KMS-11 (cell line): ENCODE measurements around the gene TCTA.

Experiments used
- H2AFZ ChIP-seq: fragments of 200-600 bp; sonication (generic); 2 replicates; pipeline ENCODE4 v1.6.1; 2016; ENCODE audit warnings: antibody characterized with exemption, mixed run types, low read depth
- H3K27ac ChIP-seq: fragments of 200-600 bp; sonication (generic); 2 replicates; pipeline ENCODE4 v1.6.1; 2016; ENCODE audit warnings: mild to moderate bottlenecking, mixed run types
- H3K27me3 ChIP-seq: fragments of 200-600 bp; sonication (generic); 2 replicates; pipeline ENCODE4 v1.6.1; 2017; ENCODE audit warnings: mild to moderate bottlenecking, low read depth, mixed run types, moderate library complexity; ENCODE audit not compliant: insufficient read depth
- H3K36me3 ChIP-seq: fragments of 200-600 bp; sonication (generic); 2 replicates; pipeline ENCODE4 v1.6.1; 2017; ENCODE audit warnings: mild to moderate bottlenecking, mixed run types; ENCODE audit not compliant: insufficient read depth
- H3K4me1 ChIP-seq: fragments of 200-600 bp; sonication (generic); 2 replicates; pipeline ENCODE4 v1.6.1; 2016; ENCODE audit warnings: mild to moderate bottlenecking, low read depth, mixed run types; ENCODE audit not compliant: poor library complexity, severe bottlenecking
- H3K4me2 ChIP-seq: fragments of 200-600 bp; sonication (generic); 2 replicates; pipeline ENCODE4 v1.7.0; 2016; ENCODE audit warnings: mild to moderate bottlenecking, mixed run types
- H3K4me3 ChIP-seq: fragments of 200-600 bp; sonication (generic); IDR thresholded peaks from 2 replicates; pipeline ENCODE4 v1.6.1; 2017; ENCODE audit warnings: low read depth, low read length, mixed read lengths; ENCODE audit not compliant: insufficient read depth
- H3K79me2 ChIP-seq: fragments of 200-600 bp; sonication (generic); 2 replicates; pipeline ENCODE4 v1.6.1; 2016; ENCODE audit warnings: low read depth, mixed run types; ENCODE audit not compliant: insufficient read depth
- H3K9ac ChIP-seq: fragments of 200-600 bp; sonication (generic); 2 replicates; pipeline ENCODE4 v1.6.1; 2016; ENCODE audit warnings: mild to moderate bottlenecking, mixed run types
- H4K20me1 ChIP-seq: fragments of 200-600 bp; sonication (generic); 2 replicates; pipeline ENCODE4 v1.6.1; 2016; ENCODE audit warnings: mild to moderate bottlenecking, mixed run types; ENCODE audit not compliant: insufficient read depth
- CTCF ChIP-seq: fragments of 200-600 bp; sonication (generic); conservative IDR thresholded peaks from 2 replicates; pipeline ENCODE4 v1.6.1; 2017; ENCODE audit warnings: low read depth, mild to moderate bottlenecking, antibody characterized with exemption, low read length, moderate library complexity, mixed read lengths

The TCTA gene

GRCh38 chr3:49406571-49407565 is 5.4 kb upstream of the TCTA start:
- Histone ChIP-seq H3K36me3 (no peaks in the 10 kb centered on the region), H3K4me3 (no peak overlapping the region), H3K4me1 (peaks cover 17% of the 10 kb centered on the region), H3K79me2 (peaks cover 90% of the 10 kb centered on the region), H3K4me2 (no peak overlapping the region), H3K27ac (no peak overlapping the region), H4K20me1 (peaks cover 24% of the 10 kb centered on the region; the same call in 1 of the 2 replicates), H2AFZ (no peak overlapping the region), H3K9ac (no peak overlapping the region), H3K27me3 (no peaks in the 10 kb centered on the region)
- TF ChIP-seq CTCF = no peak

- H3K27ac ChIP-seq = peak overlapping the region; percentile 71; the same call in 1 of the 2 replicates
These were observed 2.0 kb upstream of the TCTA start for GRCh38 chr3:49410066-49410845.

GRCh38 chr3:49410846-49411534 is 1.2 kb upstream of the TCTA start:
- Histone ChIP-seq H3K4me3 (peak overlapping the region; percentile 64), H4K20me1 (peaks cover 24% of the 10 kb centered on the region; the same call in 1 of the 2 replicates), H3K4me2 (peak overlapping the region; percentile 82), H2AFZ (peak overlapping the region; percentile 54), H3K27ac (peak overlapping the region; percentile 71), H3K27me3 (no peaks in the 10 kb centered on the region), H3K4me1 (peaks cover 28% of the 10 kb centered on the region), H3K9ac (peak overlapping the region; percentile 75), H3K36me3 (no peaks in the 10 kb centered on the region), H3K79me2 (peaks cover 64% of the 10 kb centered on the region)
- no peak for TF ChIP-seq CTCF

More at GRCh38 chr3:49410066-49410845, 2.0 kb upstream of the TCTA start:
- H3K4me2 ChIP-seq = peak overlapping the region; percentile 82
- H3K79me2 ChIP-seq = peaks cover 71% of the 10 kb centered on the region
- H3K4me1 ChIP-seq = peaks cover 28% of the 10 kb centered on the region
- peak overlapping the region; percentile 75; the same call in 1 of the 2 replicates for H3K9ac ChIP-seq
- no peak overlapping the region for H2AFZ ChIP-seq
- no peak for TF ChIP-seq CTCF
- peaks cover 24% of the 10 kb centered on the region; the same call in 1 of the 2 replicates for H4K20me1 ChIP-seq
- no peaks in the 10 kb centered on the region for H3K27me3 ChIP-seq
- H3K4me3 ChIP-seq = no peak overlapping the region
- H3K36me3 ChIP-seq = no peaks in the 10 kb centered on the region

- Histone ChIP-seq H2AFZ (peak overlapping the region; percentile 54), H3K4me3 (no peak overlapping the region), H3K4me2 (peak overlapping the region; percentile 82; the same call in 1 of the 2 replicates), H4K20me1 (peaks cover 24% of the 10 kb centered on the region; the same call in 1 of the 2 replicates), H3K79me2 (peaks cover 58% of the 10 kb centered on the region), H3K27ac (peak overlapping the region; percentile 71), H3K27me3 (no peaks in the 10 kb centered on the region), H3K4me1 (peaks cover 28% of the 10 kb centered on the region), H3K9ac (peak overlapping the region; percentile 75), H3K36me3 (no peaks in the 10 kb centered on the region)
- no peak for TF ChIP-seq CTCF
These were observed 672 bp upstream of the TCTA start for GRCh38 chr3:49411535-49411967.
